Common myeloid progenitor, CD34-positive (primary cell): ENCODE results near the gene ARHGEF16.

ENCODE experiments used
- CTCF ChIA-PET: fragments of 350-600 bp; sonication (Branson Sonifier 250); formaldehyde crosslinking; loops from one replicate; lab custom pipeline; 2021; ENCODE audit warnings: antibody characterized with exemption; lab: Charles Lee
- POLR2A ChIA-PET: fragments of 350-600 bp; sonication (Branson Sonifier 250); formaldehyde crosslinking; loops from one replicate; lab custom pipeline; 2021; ENCODE audit warnings: antibody characterized with exemption; lab: Charles Lee
- DNase-seq, 3 donors: peaks; one replicate each; pipeline versions ENCODE4 v3.0.0 to v3.0.0-alpha.2; 2013
- H3K27ac ChIP-seq, 2 experiments: 1 replicate in 1 of 2; 2 replicates in 1 of 2; pipeline ENCODE4 v1.7.0; 2013; ENCODE audit warnings: inconsistent platforms in 2 of 2, low read length in 2 of 2, mild to moderate bottlenecking in 2 of 2, low read depth in 1 of 2, moderate library complexity in 1 of 2; ENCODE audit not compliant: severe bottlenecking in 2 of 2, insufficient read depth in 1 of 2, poor library complexity in 1 of 2
- H3K27me3 ChIP-seq, 5 experiments: replicated peaks in 2 of 5; 1 replicate in 3 of 5; 2 replicates in 2 of 5; pipeline versions ENCODE4 v1.6.1 to v1.7.0; 2013; ENCODE audit warnings: low read length in 4 of 5, mild to moderate bottlenecking in 2 of 5, moderate library complexity in 2 of 5, inconsistent platforms in 1 of 5; ENCODE audit not compliant: insufficient read depth in 5 of 5, control insufficient read depth in 4 of 5
- H3K36me3 ChIP-seq, 4 experiments: 1 replicate in 2 of 4; 2 replicates in 2 of 4; pipeline versions ENCODE4 v1.6.1 to v1.7.0; 2013; ENCODE audit warnings: low read length in 3 of 4, control low read depth in 1 of 4, mild to moderate bottlenecking in 1 of 4; ENCODE audit not compliant: control insufficient read depth in 4 of 4, insufficient read depth in 4 of 4
- H3K4me1 ChIP-seq, 4 experiments: 1 replicate in 3 of 4; 2 replicates in 1 of 4; pipeline versions ENCODE4 v1.6.1 to v1.7.1; 2013; ENCODE audit warnings: low read length in 3 of 4, mild to moderate bottlenecking in 3 of 4, control low read depth in 1 of 4, inconsistent platforms in 1 of 4, moderate library complexity in 1 of 4; ENCODE audit not compliant: control insufficient read depth in 4 of 4, insufficient read depth in 4 of 4; ENCODE audit errors: control extremely low read depth in 1 of 4
- H3K4me3 ChIP-seq, 7 experiments: 1 replicate in 4 of 7; 2 replicates in 3 of 7; pipeline versions ENCODE4 v1.5.1 to v1.7.0; 2013; ENCODE audit warnings: mild to moderate bottlenecking in 7 of 7, low read length in 6 of 7, moderate library complexity in 6 of 7, inconsistent platforms in 2 of 7, low read depth in 2 of 7, control low read depth in 1 of 7; ENCODE audit not compliant: insufficient read depth in 4 of 7, control insufficient read depth in 1 of 7; ENCODE audit errors: extremely low read depth in 1 of 7
- H3K9me3 ChIP-seq, 5 experiments: 1 replicate in 4 of 5; 2 replicates in 1 of 5; pipeline versions ENCODE4 v1.6.1 to v1.7.1; 2013; ENCODE audit warnings: low read length in 4 of 5, mild to moderate bottlenecking in 2 of 5, inconsistent platforms in 1 of 5, low read depth in 1 of 5, moderate library complexity in 1 of 5; ENCODE audit not compliant: control insufficient read depth in 4 of 5, insufficient read depth in 2 of 5; ENCODE audit errors: control extremely low read depth in 1 of 5
- WGBS: methylation state at CpG from one replicate; pipeline ENCODE4 v1.1.5; 2013; ENCODE audit not compliant: insufficient coverage; 5-methylcytosine and 5-hydroxymethylcytosine counted together

Gene ARHGEF16

GRCh38 chr1:3477241-3477995 lies 23.0 kb downstream of the ARHGEF16 start:
- no peak for DNase-seq
- no peaks in the 10 kb centered on the region for H3K36me3 ChIP-seq
- peaks cover 0 to 24% (median 0%) of the 10 kb centered on the region in 5 experiments for H3K27me3 ChIP-seq
- no peaks in the 10 kb centered on the region for H3K9me3 ChIP-seq
- 64% methylated on average over 26 of the region's 28 CpGs for WGBS
- CTCF ChIA-PET: no interaction called here
- POLR2A ChIA-PET: interaction anchor here (0.5 kb wide), 1 partner anchor 21 kb away, joined by 3 read pairs; no protein-coding TSS in a partner anchor
- H3K4me3 ChIP-seq: no peak overlapping the region
- no peaks in the 10 kb centered on the region for H3K4me1 ChIP-seq
- no peak overlapping the region for H3K27ac ChIP-seq

- 86% methylated on average over 20 of the region's 24 CpGs for WGBS
- CTCF ChIA-PET: interaction anchor here (1.6 to 1.7 kb wide), 2 partner anchors 15 to 25 kb away, joined by 4 to 8 read pairs; no protein-coding TSS in a partner anchor
- no peak for DNase-seq
- H3K27me3 ChIP-seq: peaks cover 0 to 24% (median 0%) of the 10 kb centered on the region in 5 experiments
- no peak overlapping the region for H3K27ac ChIP-seq
- no peak overlapping the region for H3K4me3 ChIP-seq
- H3K9me3 ChIP-seq: no peaks in the 10 kb centered on the region
- H3K36me3 ChIP-seq: no peaks in the 10 kb centered on the region
- POLR2A ChIA-PET: interaction anchor here (0.5 kb wide), 1 partner anchor 13 kb away, joined by 3 read pairs; no protein-coding TSS in a partner anchor
- no peaks in the 10 kb centered on the region for H3K4me1 ChIP-seq
Observed at GRCh38 chr1:3478187-3478586, 23.7 kb downstream of the ARHGEF16 start.

DNA sequence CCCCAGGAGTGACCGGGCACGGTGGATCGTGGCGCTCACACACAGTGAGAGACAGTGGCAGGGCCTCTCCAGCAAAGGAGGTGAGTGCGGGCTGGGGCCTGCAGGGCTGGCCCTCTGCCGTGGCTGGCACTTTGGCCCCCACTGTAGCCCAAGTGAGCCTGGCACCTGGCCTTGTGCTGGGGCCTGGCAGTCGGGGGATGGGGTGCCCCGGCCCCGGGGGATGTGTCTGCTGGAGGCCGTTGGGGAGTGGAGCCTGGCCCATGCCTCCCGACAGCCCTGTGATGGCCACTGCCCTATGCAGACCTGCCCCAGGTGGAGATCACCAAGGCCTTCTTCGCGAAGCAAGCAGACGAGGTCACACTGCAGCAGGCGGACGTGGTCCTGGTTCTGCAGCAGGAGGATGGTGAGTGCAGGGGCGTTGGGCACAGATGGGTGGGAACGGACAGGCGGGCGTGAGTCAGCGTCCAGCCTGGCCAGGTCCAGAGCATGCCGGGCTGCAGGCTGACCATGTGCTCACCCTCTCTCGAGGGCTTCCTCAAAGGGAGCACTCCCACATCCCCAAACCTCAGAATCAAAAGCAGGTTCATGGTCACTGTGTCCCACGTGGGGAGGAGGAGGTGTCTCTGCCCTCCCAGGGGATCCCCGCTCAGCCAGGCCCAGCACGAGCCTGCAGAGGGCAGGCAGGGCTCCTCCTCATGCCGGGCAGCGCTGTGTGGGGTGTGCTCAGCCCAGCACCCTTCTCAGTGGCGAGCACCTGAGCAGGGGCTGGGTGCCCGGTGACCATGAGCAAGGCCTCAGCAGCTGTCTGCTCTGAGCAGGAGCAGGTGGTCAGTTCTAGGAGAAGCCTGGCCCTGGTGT lies 25.3 kb downstream of the ARHGEF16 start:
- Histone ChIP-seq H3K9me3 (no peaks in the 10 kb centered on the region), H3K27me3 (peaks cover 0 to 24% (median 0%) of the 10 kb centered on the region in 5 experiments), H3K27ac (no peak overlapping the region), H3K4me3 (no peak overlapping the region), H3K4me1 (peaks cover 0 to 1% (median 0%) of the 10 kb centered on the region in 4 experiments), H3K36me3 (no peaks in the 10 kb centered on the region)
- 82% methylated on average over 24 of the region's 30 CpGs for WGBS
- ChIA-PET CTCF (interaction anchor here (0.9 to 3.8 kb wide), 4 partner anchors 11 to 27 kb away, joined by 4 to 26 read pairs (median 6); no protein-coding TSS in a partner anchor), POLR2A (no interaction called here)
- no peak for DNase-seq

DNA sequence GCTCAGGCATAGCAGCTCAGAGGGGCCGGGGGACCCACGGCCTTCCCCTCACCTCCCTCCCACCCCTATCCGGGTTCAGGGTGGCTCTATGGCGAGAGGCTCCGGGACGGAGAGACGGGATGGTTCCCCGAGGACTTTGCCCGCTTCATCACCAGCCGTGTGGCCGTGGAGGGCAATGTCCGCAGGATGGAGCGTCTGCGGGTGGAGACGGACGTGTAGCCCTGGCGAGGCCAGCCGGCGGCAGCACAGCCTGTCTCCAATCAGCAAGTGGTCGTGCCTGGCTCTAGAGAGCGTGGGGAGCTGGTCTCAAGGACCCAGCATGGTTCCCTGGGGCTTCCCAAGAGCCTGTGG lies 25.9 kb downstream of the ARHGEF16 start:
- no peaks in the 10 kb centered on the region for H3K9me3 ChIP-seq
- peaks cover 0 to 1% (median 0%) of the 10 kb centered on the region in 4 experiments for H3K4me1 ChIP-seq
- 82% methylated on average over 20 of the region's 21 CpGs for WGBS
- peaks cover 0 to 24% (median 0%) of the 10 kb centered on the region in 5 experiments for H3K27me3 ChIP-seq
- ChIA-PET POLR2A (no interaction called here), CTCF (interaction anchor here (0.9 to 3.8 kb wide), 2 partner anchors 10 to 27 kb away, joined by 5 to 26 read pairs; no protein-coding TSS in a partner anchor)
- no peaks in the 10 kb centered on the region for H3K36me3 ChIP-seq
- no peak for DNase-seq
- H3K27ac ChIP-seq: no peak overlapping the region
- H3K4me3 ChIP-seq: no peak overlapping the region

DNA sequence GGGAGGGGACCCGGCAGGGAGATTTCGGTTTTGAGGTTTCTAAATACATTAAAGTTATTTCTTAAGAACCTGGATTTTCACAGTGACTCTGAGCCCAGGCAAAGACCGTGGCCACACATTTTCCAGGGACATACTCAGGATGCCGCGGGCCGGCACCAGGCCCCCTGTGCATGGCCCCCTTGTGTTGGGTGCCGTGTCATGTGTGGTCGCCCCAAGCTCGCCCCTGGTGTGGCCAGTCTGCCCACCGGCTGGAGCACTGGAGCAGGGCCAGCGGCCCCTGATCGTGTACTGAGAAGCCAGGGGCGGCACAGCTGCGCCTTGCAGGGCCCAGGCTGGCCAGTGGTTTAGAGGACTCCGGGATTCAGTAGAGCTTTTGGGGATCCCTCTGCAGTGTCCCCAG lies 26.6 kb downstream of the ARHGEF16 start:
- no peak overlapping the region for H3K4me3 ChIP-seq
- H3K27me3 ChIP-seq: peaks cover 0 to 24% (median 0%) of the 10 kb centered on the region in 5 experiments
- ChIA-PET CTCF (interaction anchor here (1.9 to 3.8 kb wide), 3 partner anchors 8 to 28 kb away, joined by 6 to 26 read pairs (median 9); no protein-coding TSS in a partner anchor), POLR2A (no interaction called here)
- H3K9me3 ChIP-seq: no peaks in the 10 kb centered on the region
- no peak overlapping the region for H3K27ac ChIP-seq
- no peaks in the 10 kb centered on the region for H3K36me3 ChIP-seq
- H3K4me1 ChIP-seq: peaks cover 0 to 1% (median 0%) of the 10 kb centered on the region in 4 experiments
- no peak for DNase-seq
- WGBS: 65% methylated on average over 15 of the region's 15 CpGs

DNA sequence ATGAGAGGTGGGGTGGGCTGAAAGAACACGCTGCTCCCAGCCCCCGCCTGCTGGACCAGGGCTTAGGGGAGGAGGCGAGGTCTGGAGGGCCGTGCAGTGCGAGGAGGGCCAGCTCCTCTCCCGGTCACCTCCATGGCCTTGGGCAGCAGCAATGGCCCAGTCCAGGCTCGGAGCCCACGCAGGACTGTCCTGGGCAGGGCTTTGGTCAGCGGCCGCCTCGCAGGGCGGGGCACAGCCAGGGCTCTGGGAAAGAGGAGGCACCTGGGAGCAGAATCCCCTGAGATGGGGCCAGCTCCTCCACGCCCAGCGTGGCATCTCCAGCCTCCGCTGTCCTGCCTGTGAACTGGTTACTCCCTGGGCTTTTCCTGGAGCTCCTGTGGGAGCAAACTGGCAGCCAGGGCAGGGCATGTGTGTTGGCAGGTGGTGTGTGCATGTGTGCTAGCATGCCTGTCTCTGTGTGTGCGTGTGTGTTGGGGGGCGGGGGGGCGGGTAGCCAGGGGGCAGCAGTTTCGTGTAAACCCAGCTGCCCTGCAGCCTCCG lies 27.4 kb downstream of the ARHGEF16 start:
- Histone ChIP-seq H3K4me3 (no peak overlapping the region), H3K27ac (no peak overlapping the region), H3K36me3 (no peaks in the 10 kb centered on the region), H3K4me1 (peaks cover 0 to 1% (median 0%) of the 10 kb centered on the region in 4 experiments), H3K9me3 (no peaks in the 10 kb centered on the region), H3K27me3 (peaks cover 0 to 24% (median 0%) of the 10 kb centered on the region in 5 experiments)
- CTCF ChIA-PET: interaction anchor here (1.4 to 3.8 kb wide), 5 partner anchors 9 to 139 kb away, joined by 4 to 26 read pairs (median 6); no protein-coding TSS in a partner anchor
- no peak for DNase-seq
- POLR2A ChIA-PET: no interaction called here
- WGBS: 80% methylated on average over 18 of the region's 20 CpGs
